ENCODE data around the gene SNTG2.
A peak's percentile ranks its signal among the peaks of the same experiment; 100 is the strongest.
"Not testable (repeated sequence)": the region's sequence is repeated elsewhere in the genome, so short reads cannot be mapped to it uniquely, and the experiment has no call there.

SNTG2 gene

GRCh38 chr2:1381644-1382043 is 431.0 kb downstream of the SNTG2 start:
- ATAC-seq: no peak
- Mint-ChIP-seq H3K27ac (no peak overlapping the region), H3K9me3 (no peaks in the 10 kb centered on the region), H3K4me1 (no peaks in the 10 kb centered on the region), H3K36me3 (no peaks in the 10 kb centered on the region), H3K4me3 (no peak overlapping the region), H3K27me3 (no peaks in the 10 kb centered on the region)

GRCh38 chr2:1387954-1388725 is 437.5 kb downstream of the SNTG2 start:
- not testable (repeated sequence) for ATAC-seq, H3K4me3 Mint-ChIP-seq, H3K4me1 Mint-ChIP-seq, H3K27ac Mint-ChIP-seq, H3K36me3 Mint-ChIP-seq, H3K9me3 Mint-ChIP-seq
- peaks cover 12% of the 10 kb centered on the region for H3K27me3 Mint-ChIP-seq

GRCh38 chr2:1390118-1390517 is 439.5 kb downstream of the SNTG2 start:
- H3K9me3 Mint-ChIP-seq, H3K36me3 Mint-ChIP-seq, H3K27ac Mint-ChIP-seq, H3K4me3 Mint-ChIP-seq, H3K4me1 Mint-ChIP-seq, ATAC-seq: not testable (repeated sequence)
- H3K27me3 Mint-ChIP-seq: peaks cover 16% of the 10 kb centered on the region

GRCh38 chr2:1393321-1393720 is 442.7 kb downstream of the SNTG2 start:
- ATAC-seq: no peak
- peaks cover 16% of the 10 kb centered on the region for H3K27me3 Mint-ChIP-seq
- no peaks in the 10 kb centered on the region for H3K4me1 Mint-ChIP-seq
- no peaks in the 10 kb centered on the region for H3K36me3 Mint-ChIP-seq
- peaks cover 9% of the 10 kb centered on the region for H3K9me3 Mint-ChIP-seq
- no peak overlapping the region for H3K4me3 Mint-ChIP-seq
- no peak overlapping the region for H3K27ac Mint-ChIP-seq

- Mint-ChIP-seq H3K4me3 (no peak overlapping the region), H3K9me3 (peaks cover 9% of the 10 kb centered on the region), H3K27ac (no peak overlapping the region), H3K4me1 (peaks cover 10% of the 10 kb centered on the region), H3K27me3 (peaks cover 16% of the 10 kb centered on the region), H3K36me3 (no peaks in the 10 kb centered on the region)
- ATAC-seq: no peak
Measured at GRCh38 chr2:1394709-1395408, 444.2 kb downstream of the SNTG2 start.

- peaks cover 11% of the 10 kb centered on the region for H3K27me3 Mint-ChIP-seq
- H3K36me3 Mint-ChIP-seq: no peaks in the 10 kb centered on the region
- H3K27ac Mint-ChIP-seq: no peak overlapping the region
- no peak overlapping the region for H3K4me3 Mint-ChIP-seq
- ATAC-seq: no peak
- H3K4me1 Mint-ChIP-seq: peaks cover 10% of the 10 kb centered on the region
- peaks cover 12% of the 10 kb centered on the region for H3K9me3 Mint-ChIP-seq
Measured at GRCh38 chr2:1397350-1397749, 446.7 kb downstream of the SNTG2 start.

GRCh38 chr2:1398191-1398590 is 447.5 kb downstream of the SNTG2 start:
- Mint-ChIP-seq H3K4me1 (peaks cover 10% of the 10 kb centered on the region), H3K36me3 (no peaks in the 10 kb centered on the region), H3K4me3 (no peak overlapping the region), H3K27me3 (peaks cover 3% of the 10 kb centered on the region), H3K9me3 (peaks cover 13% of the 10 kb centered on the region), H3K27ac (no peak overlapping the region)
- no peak for ATAC-seq

GRCh38 chr2:1400943-1401735 is 450.5 kb downstream of the SNTG2 start:
- H3K4me3 Mint-ChIP-seq: no peak overlapping the region
- no peaks in the 10 kb centered on the region for H3K27me3 Mint-ChIP-seq
- H3K9me3 Mint-ChIP-seq: peaks cover 18% of the 10 kb centered on the region
- ATAC-seq: peak; percentile 53
- no peaks in the 10 kb centered on the region for H3K36me3 Mint-ChIP-seq
- peaks cover 10% of the 10 kb centered on the region for H3K4me1 Mint-ChIP-seq
- no peak overlapping the region for H3K27ac Mint-ChIP-seq

- Mint-ChIP-seq H3K36me3 (no peaks in the 10 kb centered on the region), H3K27ac (no peak overlapping the region), H3K4me1 (peaks cover 10% of the 10 kb centered on the region), H3K9me3 (peaks cover 18% of the 10 kb centered on the region), H3K27me3 (no peaks in the 10 kb centered on the region), H3K4me3 (no peak overlapping the region)
- no peak for ATAC-seq
Measured at GRCh38 chr2:1402064-1402463, 451.4 kb downstream of the SNTG2 start.

- H3K4me3 Mint-ChIP-seq: no peak overlapping the region
- no peaks in the 10 kb centered on the region for H3K27me3 Mint-ChIP-seq
- no peaks in the 10 kb centered on the region for H3K36me3 Mint-ChIP-seq
Measured at GRCh38 chr2:1403565-1403964, 452.9 kb downstream of the SNTG2 start.

GRCh38 chr2:1405124-1405523 is 454.5 kb downstream of the SNTG2 start:
- Mint-ChIP-seq H3K4me3 (no peak overlapping the region), H3K27me3 (no peaks in the 10 kb centered on the region)

More at GRCh38 chr2:1403565-1403964, 452.9 kb downstream of the SNTG2 start:
- no peak for ATAC-seq
- peaks cover 10% of the 10 kb centered on the region for H3K4me1 Mint-ChIP-seq
- peaks cover 18% of the 10 kb centered on the region for H3K9me3 Mint-ChIP-seq
- H3K27ac Mint-ChIP-seq: no peak overlapping the region

GRCh38 chr2:1405967-1406366 is 455.3 kb downstream of the SNTG2 start:
- H3K27me3 Mint-ChIP-seq: no peaks in the 10 kb centered on the region
- H3K9me3 Mint-ChIP-seq: peaks cover 17% of the 10 kb centered on the region
- H3K36me3 Mint-ChIP-seq: no peaks in the 10 kb centered on the region
- ATAC-seq: no peak
- H3K4me1 Mint-ChIP-seq: no peaks in the 10 kb centered on the region
- H3K4me3 Mint-ChIP-seq: no peak overlapping the region
- no peak overlapping the region for H3K27ac Mint-ChIP-seq

More at GRCh38 chr2:1405124-1405523, 454.5 kb downstream of the SNTG2 start:
- Mint-ChIP-seq H3K27ac (no peak overlapping the region), H3K9me3 (peaks cover 18% of the 10 kb centered on the region), H3K36me3 (no peaks in the 10 kb centered on the region), H3K4me1 (no peaks in the 10 kb centered on the region)
- ATAC-seq: no peak

- ATAC-seq: no peak
- no peak overlapping the region for H3K27ac Mint-ChIP-seq
- no peaks in the 10 kb centered on the region for H3K27me3 Mint-ChIP-seq
- no peak overlapping the region for H3K4me3 Mint-ChIP-seq
- no peaks in the 10 kb centered on the region for H3K36me3 Mint-ChIP-seq
- H3K4me1 Mint-ChIP-seq: no peaks in the 10 kb centered on the region
- peaks cover 14% of the 10 kb centered on the region for H3K9me3 Mint-ChIP-seq
Measured at GRCh38 chr2:1406434-1406833, 455.8 kb downstream of the SNTG2 start.

- no peak overlapping the region for H3K4me3 Mint-ChIP-seq
- no peaks in the 10 kb centered on the region for H3K4me1 Mint-ChIP-seq
- H3K36me3 Mint-ChIP-seq: no peaks in the 10 kb centered on the region
- H3K27ac Mint-ChIP-seq: no peak overlapping the region
- no peak for ATAC-seq
- no peaks in the 10 kb centered on the region for H3K27me3 Mint-ChIP-seq
- H3K9me3 Mint-ChIP-seq: peaks cover 8% of the 10 kb centered on the region
Measured at GRCh38 chr2:1407950-1408675, 457.5 kb downstream of the SNTG2 start.
